RWPE2 (cell line): ENCODE measurements around the gene MAP3K5.

ENCODE experiments used
- ATAC-seq: fragments of 200-7000 bp; cut with Tn5 transposase; 3 replicates; pipeline ENCODE4 v1.9.1; 2021; ENCODE audit warnings: low read depth
- DNase-seq: peaks from one replicate; pipeline ENCODE4 v3.0.0-alpha.2; 2020; ENCODE audit warnings: low spot score
- H3K27ac ChIP-seq: fragments of 450-650 bp; 2 replicates; pipeline ENCODE4 v1.5.1; 2017; ENCODE audit warnings: mild to moderate bottlenecking; ENCODE audit not compliant: poor library complexity, severe bottlenecking
- H3K27me3 ChIP-seq: fragments of 250-450 bp; sonication (Bioruptor Pico); 2 replicates; pipeline ENCODE4 v1.5.1; 2021; ENCODE audit warnings: mild to moderate bottlenecking, moderate library complexity; ENCODE audit not compliant: insufficient read depth, poor library complexity, severe bottlenecking
- H3K36me3 ChIP-seq: fragments of 250-450 bp; sonication (Bioruptor Pico); 2 replicates; pipeline ENCODE4 v1.5.1; 2020; ENCODE audit warnings: low read depth, mild to moderate bottlenecking, moderate library complexity
- H3K4me1 ChIP-seq: fragments of 250-450 bp; sonication (Bioruptor Pico); 2 replicates; pipeline ENCODE4 v1.5.1; 2021; ENCODE audit warnings: mild to moderate bottlenecking, moderate library complexity; ENCODE audit not compliant: insufficient read depth, poor library complexity, severe bottlenecking
- H3K4me3 ChIP-seq: fragments of 250-450 bp; sonication (Bioruptor Pico); 2 replicates; pipeline ENCODE4 v1.5.1; 2021; ENCODE audit warnings: mild to moderate bottlenecking, moderate library complexity; ENCODE audit not compliant: severe bottlenecking
- H3K9me3 ChIP-seq: fragments of 250-450 bp; sonication (Bioruptor Pico); 2 replicates; pipeline ENCODE4 v1.5.1; 2021; ENCODE audit warnings: mild to moderate bottlenecking, moderate library complexity; ENCODE audit not compliant: severe bottlenecking
- TF ChIP-seq, protein P1 (sequence below): fragments of 450-650 bp; IDR thresholded peaks from one replicate; pipeline ENCODE4 v1.5.1; 2017; ENCODE audit warnings: mild to moderate bottlenecking, moderate library complexity; ENCODE audit not compliant: poor library complexity, severe bottlenecking

The MAP3K5 gene

DNA sequence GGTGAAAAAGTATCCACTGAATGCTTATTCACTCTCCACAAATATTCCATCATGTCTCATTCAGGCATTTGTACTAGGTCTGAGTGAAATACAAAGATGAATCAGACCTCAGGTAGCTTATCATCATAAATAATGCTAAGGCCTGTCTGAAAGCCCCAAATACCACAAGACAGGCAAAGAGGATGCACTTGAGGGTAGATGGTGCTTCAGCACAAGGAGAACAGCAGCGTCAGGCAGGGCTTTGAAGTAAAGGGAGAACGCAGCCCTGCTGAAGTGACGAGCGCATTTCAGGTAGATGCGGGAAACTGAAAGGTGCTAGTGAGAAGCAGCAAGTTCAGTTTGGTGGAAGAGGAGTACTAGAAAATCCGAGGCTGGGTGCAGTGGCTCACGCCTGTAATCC, 38.7 kb downstream of the MAP3K5 start:
- H3K9me3 ChIP-seq, result no peaks in the 10 kb centered on the region
- no peak for ATAC-seq
- no peaks in the 10 kb centered on the region for H3K27me3 ChIP-seq
- H3K36me3 ChIP-seq, result no peaks in the 10 kb centered on the region
- TF ChIP-seq, protein P1, sequence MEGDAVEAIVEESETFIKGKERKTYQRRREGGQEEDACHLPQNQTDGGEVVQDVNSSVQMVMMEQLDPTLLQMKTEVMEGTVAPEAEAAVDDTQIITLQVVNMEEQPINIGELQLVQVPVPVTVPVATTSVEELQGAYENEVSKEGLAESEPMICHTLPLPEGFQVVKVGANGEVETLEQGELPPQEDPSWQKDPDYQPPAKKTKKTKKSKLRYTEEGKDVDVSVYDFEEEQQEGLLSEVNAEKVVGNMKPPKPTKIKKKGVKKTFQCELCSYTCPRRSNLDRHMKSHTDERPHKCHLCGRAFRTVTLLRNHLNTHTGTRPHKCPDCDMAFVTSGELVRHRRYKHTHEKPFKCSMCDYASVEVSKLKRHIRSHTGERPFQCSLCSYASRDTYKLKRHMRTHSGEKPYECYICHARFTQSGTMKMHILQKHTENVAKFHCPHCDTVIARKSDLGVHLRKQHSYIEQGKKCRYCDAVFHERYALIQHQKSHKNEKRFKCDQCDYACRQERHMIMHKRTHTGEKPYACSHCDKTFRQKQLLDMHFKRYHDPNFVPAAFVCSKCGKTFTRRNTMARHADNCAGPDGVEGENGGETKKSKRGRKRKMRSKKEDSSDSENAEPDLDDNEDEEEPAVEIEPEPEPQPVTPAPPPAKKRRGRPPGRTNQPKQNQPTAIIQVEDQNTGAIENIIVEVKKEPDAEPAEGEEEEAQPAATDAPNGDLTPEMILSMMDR, result no peak
- H3K4me3 ChIP-seq, result no peak overlapping the region
- no peaks in the 10 kb centered on the region for H3K4me1 ChIP-seq
- no peak overlapping the region for H3K27ac ChIP-seq
- no peak for DNase-seq

DNA sequence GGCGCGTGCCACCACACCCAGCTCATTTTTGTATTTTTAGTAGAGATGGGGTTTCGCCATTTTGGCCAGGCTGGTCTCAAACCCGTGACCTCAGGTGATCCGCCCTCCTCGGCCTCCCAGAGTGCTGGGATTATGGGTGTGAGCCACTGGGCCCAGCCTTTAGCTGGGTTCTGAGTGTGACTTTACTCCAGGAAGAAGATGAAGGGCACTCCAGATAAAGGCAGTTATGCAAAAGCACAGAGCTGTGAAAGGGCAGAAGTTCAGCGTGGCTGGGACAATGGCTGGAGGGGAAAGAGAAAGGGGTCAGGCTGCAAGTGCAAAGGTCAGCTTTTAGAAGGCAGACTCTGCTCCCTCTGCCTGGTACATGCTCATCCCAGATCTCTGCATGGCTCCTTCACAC, 39.7 kb downstream of the MAP3K5 start:
- H3K27ac ChIP-seq, result no peak overlapping the region
- TF ChIP-seq, protein P1, result no peak
- ATAC-seq, result no peak

DNA sequence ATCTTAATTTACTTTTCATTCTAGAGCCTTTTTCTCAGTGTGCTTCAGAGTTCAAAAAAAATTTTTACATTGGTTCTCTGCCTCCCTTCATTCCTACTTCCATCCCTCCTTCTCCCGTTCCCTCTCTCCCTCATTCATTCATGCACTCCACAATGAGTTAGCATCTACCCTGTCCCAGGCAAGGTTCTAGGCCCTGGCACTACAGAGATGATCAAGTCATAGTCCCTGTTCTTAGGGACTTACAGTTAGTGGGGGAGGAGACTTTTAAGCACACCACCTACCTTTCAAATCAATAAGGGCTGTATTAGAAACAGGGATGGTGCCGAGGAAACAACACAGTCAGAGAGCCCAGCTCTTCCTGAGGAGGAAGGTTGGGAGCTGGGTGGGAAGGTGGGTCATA, 40.3 kb downstream of the MAP3K5 start:
- ATAC-seq (no peak), DNase-seq (no peak)
- H3K36me3 ChIP-seq, result no peaks in the 10 kb centered on the region
- H3K27ac ChIP-seq, result no peak overlapping the region
- no peaks in the 10 kb centered on the region for H3K27me3 ChIP-seq
- no peak overlapping the region for H3K4me3 ChIP-seq
- H3K4me1 ChIP-seq, result no peaks in the 10 kb centered on the region
- TF ChIP-seq, protein P1, result no peak
- H3K9me3 ChIP-seq, result no peaks in the 10 kb centered on the region

More for the DNA sequence above, 39.7 kb downstream of the MAP3K5 start:
- H3K36me3 ChIP-seq, result no peaks in the 10 kb centered on the region
- H3K27me3 ChIP-seq, result no peaks in the 10 kb centered on the region
- no peak overlapping the region for H3K4me3 ChIP-seq
- H3K4me1 ChIP-seq, result no peaks in the 10 kb centered on the region
- no peak for DNase-seq
- H3K9me3 ChIP-seq, result no peaks in the 10 kb centered on the region

DNA sequence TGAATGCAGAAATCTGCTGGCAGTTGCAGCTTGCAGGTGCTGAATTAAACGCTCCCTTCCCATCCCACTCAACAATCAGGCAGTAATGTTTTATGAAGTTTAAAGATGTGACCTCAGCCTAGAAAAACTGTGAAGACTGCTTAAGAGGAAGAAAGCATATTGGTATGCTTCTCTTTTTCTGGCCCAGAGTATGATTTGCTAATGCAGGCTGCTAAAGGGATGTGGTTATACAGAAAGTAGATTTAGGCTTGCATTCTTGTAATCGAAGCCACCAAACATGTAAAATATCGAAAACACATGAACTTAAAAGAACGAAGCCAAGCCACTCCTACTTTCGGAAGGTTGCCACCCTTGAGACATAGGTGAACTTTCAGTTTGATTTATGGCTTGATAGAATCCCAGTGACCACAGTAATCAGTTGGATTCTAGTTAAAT, 40.7 kb downstream of the MAP3K5 start:
- H3K36me3 ChIP-seq, result no peaks in the 10 kb centered on the region
- H3K27ac ChIP-seq, result no peak overlapping the region
- DNase-seq (no peak), ATAC-seq (no peak)
- H3K27me3 ChIP-seq, result no peaks in the 10 kb centered on the region
- TF ChIP-seq, protein P1, result no peak
- H3K4me3 ChIP-seq, result no peak overlapping the region
- no peaks in the 10 kb centered on the region for H3K9me3 ChIP-seq
- no peaks in the 10 kb centered on the region for H3K4me1 ChIP-seq

DNA sequence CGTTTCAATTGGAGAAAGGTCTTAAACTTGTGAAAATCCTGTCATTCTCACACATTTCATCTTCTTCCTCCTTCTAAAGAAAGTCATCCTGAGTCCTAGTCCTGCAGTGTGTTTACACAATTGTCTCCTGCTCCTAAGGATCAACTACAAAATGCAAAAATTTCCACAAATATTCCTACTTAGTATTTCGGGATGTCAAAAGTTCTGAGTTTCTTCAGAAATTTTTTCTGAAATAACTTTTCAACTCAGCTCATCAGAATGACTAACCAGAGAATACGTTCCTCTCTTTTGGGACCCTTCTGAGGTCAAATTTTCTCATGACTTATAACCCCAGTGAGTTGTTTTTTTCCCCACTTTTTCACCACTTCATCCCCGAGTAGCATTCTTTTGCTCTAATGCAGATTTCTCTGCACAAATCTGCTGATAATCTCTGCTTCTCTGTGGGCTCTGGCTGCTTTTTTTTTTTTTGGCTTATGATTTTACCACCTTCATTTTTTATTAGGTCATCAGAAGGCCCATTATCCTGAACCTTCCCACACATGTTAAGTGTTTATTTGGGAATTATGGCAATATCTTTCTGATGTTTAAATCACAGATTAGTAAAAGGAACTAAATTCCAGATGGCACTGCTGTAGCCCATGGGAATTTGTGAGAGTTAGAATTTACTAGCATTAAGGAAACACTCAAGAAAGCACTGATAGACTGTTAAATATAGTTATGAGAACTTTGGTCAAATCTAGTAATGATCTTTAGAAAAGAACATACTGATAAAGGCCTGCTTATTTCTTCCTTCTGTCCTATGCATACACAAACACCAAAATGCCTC, 41.4 kb downstream of the MAP3K5 start:
- Histone ChIP-seq H3K36me3 (no peaks in the 10 kb centered on the region), H3K4me1 (no peaks in the 10 kb centered on the region), H3K27me3 (no peaks in the 10 kb centered on the region), H3K9me3 (no peaks in the 10 kb centered on the region), H3K27ac (no peak overlapping the region), H3K4me3 (no peak overlapping the region)
- DNase-seq, result no peak
- ATAC-seq, result no peak
- TF ChIP-seq, protein P1, result no peak
